ENCODE data around the gene DLGAP1. TPM values are rescaled to one million over a fixed set of nuclear protein-coding genes. Genes with fewer than 3 reads are reported as not detected.

The DLGAP1 gene
- total RNA-seq, 3 donors from 2014 or later (not counting 1 experiment from before 2014, with no cell fraction given): not detected

DNA sequence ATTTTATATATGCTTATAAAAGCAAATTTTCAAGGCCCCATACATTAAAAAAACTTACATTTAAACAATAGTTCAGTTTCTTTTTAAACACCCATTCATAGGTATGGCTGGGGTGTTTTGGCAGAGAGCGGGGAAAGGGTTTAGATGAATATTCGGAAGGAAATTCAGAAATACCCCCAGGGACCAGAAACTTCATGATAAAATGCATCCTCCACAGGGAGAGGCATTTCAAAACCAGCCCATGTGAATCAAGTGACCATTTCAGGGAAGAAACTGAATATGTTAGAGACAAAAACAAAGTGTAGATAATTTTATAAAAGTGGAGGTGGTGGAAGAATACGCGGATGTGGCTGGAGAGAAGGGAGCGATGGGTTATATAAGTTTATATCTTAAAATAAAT lies 678.0 kb downstream of the DLGAP1 start:
- DNase-seq: no peak
- intact Hi-C loops (cut with micrococcal nuclease): no loop called here
- Mint-ChIP-seq H3K4me1 (peaks cover 2 to 3% of the 10 kb centered on the region in 2 donors), H3K36me3 (no peaks in the 10 kb centered on the region), H3K27me3 (ENCODE audit: low read depth in 2 of 2) (peaks cover 9 to 13% of the 10 kb centered on the region in 2 donors), H3K27ac (no peak overlapping the region), H3K9me3 (no peaks in the 10 kb centered on the region), H3K4me3 (no peak overlapping the region)
- Histone ChIP-seq H3K4me1 (ENCODE audit: control insufficient read depth, insufficient read depth, low read length) (no peaks in the 10 kb centered on the region), H3K27ac (ENCODE audit: low read length) (no peak overlapping the region), H3K36me3 (ENCODE audit: control insufficient read depth, insufficient read depth, low read length) (no peaks in the 10 kb centered on the region), H3K4me3 (ENCODE audit: low read length) (no peak overlapping the region), H3K9me3 (ENCODE audit: control insufficient read depth, insufficient read depth, low read length) (no peaks in the 10 kb centered on the region), H3K27me3 (ENCODE audit: control insufficient read depth, insufficient read depth, low read length) (no peaks in the 10 kb centered on the region)
- TF ChIP-seq CTCF (IDR thresholded peaks at IDR 0.05): no peak
- no CpG with 5 or more reads among the region's 5 CpGs for WGBS (ENCODE audit: insufficient coverage)
- ATAC-seq: no peak

- Histone ChIP-seq H3K9me3 (ENCODE audit: control insufficient read depth, insufficient read depth, low read length) (no peaks in the 10 kb centered on the region), H3K36me3 (ENCODE audit: control insufficient read depth, insufficient read depth, low read length) (no peaks in the 10 kb centered on the region), H3K27ac (ENCODE audit: low read length) (no peak overlapping the region), H3K27me3 (ENCODE audit: control insufficient read depth, insufficient read depth, low read length) (peaks cover 2% of the 10 kb centered on the region), H3K4me1 (ENCODE audit: control insufficient read depth, insufficient read depth, low read length) (peaks cover 8% of the 10 kb centered on the region), H3K4me3 (ENCODE audit: low read length) (no peak overlapping the region)
- Mint-ChIP-seq H3K36me3 (no peaks in the 10 kb centered on the region), H3K4me3 (no peak overlapping the region), H3K4me1 (peaks cover 10 to 13% of the 10 kb centered on the region in 2 donors), H3K27me3 (ENCODE audit: low read depth in 2 of 2) (peaks cover 15 to 17% of the 10 kb centered on the region in 2 donors), H3K9me3 (no peaks in the 10 kb centered on the region), H3K27ac (no peak overlapping the region)
- TF ChIP-seq CTCF (IDR thresholded peaks at IDR 0.05): no peak
- no peak for DNase-seq
- no peak for ATAC-seq
- intact Hi-C loops (cut with micrococcal nuclease): no loop called here
- WGBS (ENCODE audit: insufficient coverage): 93% methylated on average over 5 of the region's 5 CpGs
These were observed 679.1 kb downstream of the DLGAP1 start for GRCh38 chr18:3775996-3776395.

DNA sequence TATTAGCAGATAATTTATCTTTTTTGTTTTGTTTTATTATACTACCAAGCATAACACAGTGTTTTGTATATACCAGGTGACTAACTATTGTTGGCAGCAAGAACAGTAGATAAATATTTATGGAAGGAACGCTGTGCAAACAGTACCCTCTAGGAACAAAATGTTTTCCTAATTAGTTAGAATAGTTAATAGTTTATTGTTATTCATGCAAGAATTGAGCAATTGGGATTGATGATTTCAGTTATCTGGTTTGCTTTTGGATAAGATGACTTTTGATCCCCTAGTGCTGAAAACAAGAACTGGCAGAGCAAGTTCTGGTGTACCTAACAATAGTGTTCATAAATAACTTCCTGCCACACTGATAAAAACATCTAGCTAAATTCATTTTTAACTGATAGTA lies 681.8 kb downstream of the DLGAP1 start:
- ATAC-seq: no peak
- Histone ChIP-seq H3K36me3 (ENCODE audit: control insufficient read depth, insufficient read depth, low read length) (no peaks in the 10 kb centered on the region), H3K4me3 (ENCODE audit: low read length) (no peak overlapping the region), H3K9me3 (ENCODE audit: control insufficient read depth, insufficient read depth, low read length) (no peaks in the 10 kb centered on the region), H3K4me1 (ENCODE audit: control insufficient read depth, insufficient read depth, low read length) (peaks cover 9% of the 10 kb centered on the region), H3K27me3 (ENCODE audit: control insufficient read depth, insufficient read depth, low read length) (peaks cover 10% of the 10 kb centered on the region), H3K27ac (ENCODE audit: low read length) (no peak overlapping the region)
- Mint-ChIP-seq H3K27ac (no peak overlapping the region), H3K4me3 (no peak overlapping the region), H3K27me3 (ENCODE audit: low read depth in 2 of 2) (peaks cover 26 to 33% of the 10 kb centered on the region in 2 donors), H3K4me1 (peaks cover 11 to 15% of the 10 kb centered on the region in 2 donors), H3K9me3 (no peaks in the 10 kb centered on the region), H3K36me3 (no peaks in the 10 kb centered on the region)
- no peak for TF ChIP-seq CTCF (IDR thresholded peaks at IDR 0.05)
- DNase-seq: no peak
- intact Hi-C loops (cut with micrococcal nuclease): loop anchor here (5.0 kb wide), 1 partner anchor 294 kb away; no protein-coding TSS in a partner anchor
- 100% methylated on average over 1 of the region's 1 CpG for WGBS (ENCODE audit: insufficient coverage)
